Mammary epithelial cell (primary cell): ENCODE results near the gene TMED10.

Experiments used
- EZH2 ChIP-seq: IDR thresholded peaks from 2 replicates; pipeline ENCODE4 v1.6.1; 2012; ENCODE audit warnings: low read length, inconsistent platforms, borderline replicate concordance
- TF ChIP-seq, protein P1 (sequence below), 2 donors: IDR thresholded peaks in 1 of 2; conservative IDR thresholded peaks in 1 of 2; 2 replicates each; pipeline ENCODE4 v1.5.1; 2011 to 2012; ENCODE audit warnings: inconsistent platforms in 2 of 2, low read length in 2 of 2, mild to moderate bottlenecking in 2 of 2, control low read depth in 1 of 2, low read depth in 1 of 2; ENCODE audit not compliant: insufficient read depth in 1 of 2; ENCODE audit errors: extremely low read depth in 1 of 2

GRCh38 chr14:75188086-75188485, 11.7 kb upstream of the TMED10 start:
- TF ChIP-seq, protein P1, sequence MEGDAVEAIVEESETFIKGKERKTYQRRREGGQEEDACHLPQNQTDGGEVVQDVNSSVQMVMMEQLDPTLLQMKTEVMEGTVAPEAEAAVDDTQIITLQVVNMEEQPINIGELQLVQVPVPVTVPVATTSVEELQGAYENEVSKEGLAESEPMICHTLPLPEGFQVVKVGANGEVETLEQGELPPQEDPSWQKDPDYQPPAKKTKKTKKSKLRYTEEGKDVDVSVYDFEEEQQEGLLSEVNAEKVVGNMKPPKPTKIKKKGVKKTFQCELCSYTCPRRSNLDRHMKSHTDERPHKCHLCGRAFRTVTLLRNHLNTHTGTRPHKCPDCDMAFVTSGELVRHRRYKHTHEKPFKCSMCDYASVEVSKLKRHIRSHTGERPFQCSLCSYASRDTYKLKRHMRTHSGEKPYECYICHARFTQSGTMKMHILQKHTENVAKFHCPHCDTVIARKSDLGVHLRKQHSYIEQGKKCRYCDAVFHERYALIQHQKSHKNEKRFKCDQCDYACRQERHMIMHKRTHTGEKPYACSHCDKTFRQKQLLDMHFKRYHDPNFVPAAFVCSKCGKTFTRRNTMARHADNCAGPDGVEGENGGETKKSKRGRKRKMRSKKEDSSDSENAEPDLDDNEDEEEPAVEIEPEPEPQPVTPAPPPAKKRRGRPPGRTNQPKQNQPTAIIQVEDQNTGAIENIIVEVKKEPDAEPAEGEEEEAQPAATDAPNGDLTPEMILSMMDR (conservative IDR thresholded peaks at IDR 0.05 in 1 of 2, IDR thresholded peaks at IDR 0.05 in 1 of 2; ENCODE audit: extremely low read depth in 1 of 2, insufficient read depth in 1 of 2, low read depth in 1 of 2, low read length in 2 of 2), result no peak
- TF ChIP-seq EZH2, result no peak
